Kidney (tissue), 14 donors: Measurements from ENCODE around the gene H1-8. TPM values are rescaled to one million over a fixed set of nuclear protein-coding genes. Genes with fewer than 3 reads are reported as not detected.

ENCODE experiments used
- DNase-seq, 5 donors: peaks; one replicate each; pipeline ENCODE4 v3.0.0-alpha.2; 2013 to 2020
- FAIRE-seq: peaks from 2 replicates; lab custom pipeline; 2012; peaks lifted over from hg19 to GRCh38; lab: Jason Lieb, UNC
- H3K27ac ChIP-seq, 2 donors: one replicate each; pipeline ENCODE4 v1.7.0; 2013; ENCODE audit warnings: low read depth in 2 of 2, low read length in 2 of 2, inconsistent platforms in 1 of 2
- H3K27me3 ChIP-seq: one replicate; pipeline ENCODE4 v1.7.1; 2013; ENCODE audit warnings: low read length, inconsistent platforms; ENCODE audit not compliant: control insufficient read depth, insufficient read depth
- H3K36me3 ChIP-seq, 3 donors: one replicate each; pipeline versions ENCODE4 v1.7.0 to v1.7.1; 2013; ENCODE audit warnings: low read length in 3 of 3, control low read depth in 1 of 3, inconsistent platforms in 1 of 3; ENCODE audit not compliant: insufficient read depth in 3 of 3, control insufficient read depth in 2 of 3
- H3K4me1 ChIP-seq, 3 donors: one replicate each; pipeline versions ENCODE4 v1.7.0 to v1.7.1; 2013; ENCODE audit warnings: low read length in 3 of 3, inconsistent platforms in 1 of 3, low read depth in 1 of 3; ENCODE audit not compliant: control insufficient read depth in 2 of 3, insufficient read depth in 2 of 3
- H3K4me3 ChIP-seq, 3 donors: one replicate each; pipeline versions ENCODE4 v1.7.0 to v1.8.1; 2013; ENCODE audit warnings: low read length in 3 of 3, control low read depth in 1 of 3, inconsistent platforms in 1 of 3
- H3K9ac ChIP-seq, 3 donors: one replicate each; pipeline versions ENCODE4 v1.7.0 to v1.7.1; 2013; ENCODE audit warnings: low read length in 3 of 3, control low read depth in 1 of 3, inconsistent platforms in 1 of 3
- H3K9me3 ChIP-seq, 3 donors: one replicate each; pipeline versions ENCODE4 v1.7.0 to v1.7.1; 2013; ENCODE audit warnings: low read length in 3 of 3, control low read depth in 1 of 3, inconsistent platforms in 1 of 3; ENCODE audit not compliant: control insufficient read depth in 2 of 3, insufficient read depth in 1 of 3
- CTCF ChIP-seq: IDR thresholded peaks from 3 replicates; pipeline ENCODE4 v1.5.1; 2012; ENCODE audit warnings: mild to moderate bottlenecking, moderate library complexity, borderline replicate concordance; ENCODE audit not compliant: insufficient read depth; ENCODE audit errors: extremely low read depth
- intact Hi-C: fragments of 100-400 bp; cut with DNase I; formaldehyde crosslinking; loops from one replicate; pipeline ENCODE4 v1.11.1; 2022
- polyA plus RNA-seq: library from polyadenylated mRNA; stranded (reverse); fragments of 350-450 nt; fragmentation: Illumina TruSeq; extraction: RNeasy Lipid Tissue Mini Kit (QIAGEN cat#74804); gene quantifications from one replicate; pipeline ENCODE4 v1.2.3, GENCODE V29; 2014; ENCODE audit warnings: low read depth, low replicate concordance; ENCODE audit not compliant: insufficient read depth
- total RNA-seq: library from RNA; stranded (reverse); fragmentation: NEBNext Ultra II Directional; extraction: Animal tissue kit (Norgen Biotek cat#: 25700); gene quantifications from one replicate; pipeline ENCODE4 v1.2.1, GENCODE V29; 2021
- donor health status: control.
- donor health status: control.
- donor health status: control.
- donor health status: control.
- donor health status: control.
- donor health status: DM: yes; HTN: yes; CAD: no.
- donor health status: Normal renal cell carcinoma (clear cell type).

The H1-8 gene
- total and polyA plus RNA-seq, 2 donors from 2014 or later, result not detected

GRCh38 chr3:129539206-129539605 is 3.8 kb upstream of the H1-8 start:
- FAIRE-seq (no peak), DNase-seq (no peak)
- Histone ChIP-seq H3K4me1 (peaks cover 0 to 7% (median 0%) of the 10 kb centered on the region in 3 donors), H3K27ac (no peak overlapping the region), H3K27me3 (no peaks in the 10 kb centered on the region), H3K9ac (no peak overlapping the region), H3K9me3 (no peaks in the 10 kb centered on the region), H3K4me3 (no peak overlapping the region), H3K36me3 (no peaks in the 10 kb centered on the region)
- no peak for TF ChIP-seq CTCF
- intact Hi-C loops, result no loop called here

- Histone ChIP-seq H3K36me3 (no peaks in the 10 kb centered on the region), H3K4me3 (no peak overlapping the region), H3K27me3 (no peaks in the 10 kb centered on the region), H3K9ac (no peak overlapping the region), H3K27ac (no peak overlapping the region), H3K4me1 (peaks cover 0 to 5% (median 0%) of the 10 kb centered on the region in 3 donors), H3K9me3 (no peaks in the 10 kb centered on the region)
- no peak for FAIRE-seq
- no peak for TF ChIP-seq CTCF
- no peak for DNase-seq
- intact Hi-C loops, result no loop called here
Observed at GRCh38 chr3:129540776-129541516, 2.0 kb upstream of the H1-8 start.

GRCh38 chr3:129542747-129543146 is 228 bp upstream of the H1-8 start:
- Histone ChIP-seq H3K9ac (no peak overlapping the region), H3K27me3 (no peaks in the 10 kb centered on the region), H3K27ac (no peak overlapping the region), H3K9me3 (no peaks in the 10 kb centered on the region), H3K4me3 (no peak overlapping the region), H3K36me3 (no peaks in the 10 kb centered on the region), H3K4me1 (no peaks in the 10 kb centered on the region)
- FAIRE-seq (no peak), DNase-seq (no peak)
- intact Hi-C loops, result no loop called here
- TF ChIP-seq CTCF, result no peak
